ENCODE measurements around the gene SEMA5A.

- TF ChIP-seq FOXP2 (optimal IDR thresholded peaks at IDR 0.05; ENCODE audit: borderline replicate concordance, extremely low read depth, extremely low read length, insufficient read depth) (no peak), TAF1 (IDR thresholded peaks at IDR 0.05; ENCODE audit: borderline replicate concordance, insufficient read depth, low read length) (no peak), POLR2AphosphoS5 (IDR thresholded peaks at IDR 0.05; ENCODE audit: low read depth, low read length) (no peak), REST (IDR thresholded peaks at IDR 0.05; ENCODE audit: insufficient read depth in 1 of 2, low read depth in 2 of 2, low read length in 2 of 2) (no peak), SIN3A (IDR thresholded peaks at IDR 0.05; ENCODE audit: borderline replicate concordance, insufficient read depth, low read length) (no peak)
Observed at GRCh38 chr5:9316733-9317132, 229.1 kb downstream of the SEMA5A start.
